GM21723 (cell line): ENCODE measurements around the gene HELZ2.

Experiments used
- ATAC-seq: cut with Tn5 transposase; IDR thresholded peaks from one replicate; pipeline ENCODE4 v1.9.1; 2021; ENCODE audit warnings: mild to moderate bottlenecking, moderate library complexity; ENCODE audit not compliant: unreplicated experiment

Gene HELZ2

DNA sequence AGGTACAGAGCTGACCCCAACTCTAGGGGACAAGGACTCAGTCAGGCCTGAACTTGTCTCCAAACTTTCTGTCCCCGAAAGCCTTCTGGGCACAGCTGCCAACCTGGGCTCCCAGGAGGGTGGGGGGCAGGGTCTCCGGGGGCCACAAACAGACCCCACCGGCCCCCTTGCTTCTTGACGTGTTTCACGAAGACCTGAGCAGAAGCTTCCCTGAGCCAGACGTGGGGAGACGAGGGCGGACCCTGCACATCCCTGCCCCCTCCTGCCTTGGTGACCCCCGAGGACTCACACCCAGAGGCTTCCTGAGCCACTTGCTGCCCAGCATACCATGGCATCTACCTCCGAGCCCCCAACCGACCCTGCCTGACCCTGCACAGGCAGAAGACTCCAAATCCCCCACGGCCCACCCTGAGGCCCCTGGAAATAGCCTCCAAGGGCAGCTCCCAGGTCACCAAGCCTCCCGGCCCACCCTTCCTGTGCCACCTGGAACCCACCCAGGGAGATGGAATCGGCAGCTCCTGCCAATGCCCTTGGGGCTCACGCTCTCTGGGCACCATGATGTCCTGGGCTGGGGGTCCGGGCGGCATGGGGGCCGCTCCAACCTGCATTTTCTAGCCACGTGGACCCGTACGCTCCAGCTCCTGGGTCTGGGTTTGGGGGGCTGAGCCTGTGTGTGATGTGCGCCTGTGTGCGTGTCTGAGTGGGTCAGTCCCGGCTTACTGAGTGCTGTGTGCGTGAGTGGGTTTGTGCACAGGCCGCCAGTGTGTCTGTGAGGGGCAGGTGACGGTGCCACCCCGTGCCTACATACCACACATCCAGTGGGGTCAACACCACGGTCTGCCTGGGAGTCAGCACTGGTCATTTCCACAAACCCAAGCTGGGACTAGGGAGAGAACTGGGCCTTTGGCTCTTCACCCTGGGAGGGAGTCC lies 34.3 kb downstream of the HELZ2 start:
- no peak for ATAC-seq

- ATAC-seq = no peak
These were observed 35.0 kb downstream of the HELZ2 start for GRCh38 chr20:63539092-63539430.

GRCh38 chr20:63538204-63539091 lies 35.6 kb downstream of the HELZ2 start:
- no peak for ATAC-seq

DNA sequence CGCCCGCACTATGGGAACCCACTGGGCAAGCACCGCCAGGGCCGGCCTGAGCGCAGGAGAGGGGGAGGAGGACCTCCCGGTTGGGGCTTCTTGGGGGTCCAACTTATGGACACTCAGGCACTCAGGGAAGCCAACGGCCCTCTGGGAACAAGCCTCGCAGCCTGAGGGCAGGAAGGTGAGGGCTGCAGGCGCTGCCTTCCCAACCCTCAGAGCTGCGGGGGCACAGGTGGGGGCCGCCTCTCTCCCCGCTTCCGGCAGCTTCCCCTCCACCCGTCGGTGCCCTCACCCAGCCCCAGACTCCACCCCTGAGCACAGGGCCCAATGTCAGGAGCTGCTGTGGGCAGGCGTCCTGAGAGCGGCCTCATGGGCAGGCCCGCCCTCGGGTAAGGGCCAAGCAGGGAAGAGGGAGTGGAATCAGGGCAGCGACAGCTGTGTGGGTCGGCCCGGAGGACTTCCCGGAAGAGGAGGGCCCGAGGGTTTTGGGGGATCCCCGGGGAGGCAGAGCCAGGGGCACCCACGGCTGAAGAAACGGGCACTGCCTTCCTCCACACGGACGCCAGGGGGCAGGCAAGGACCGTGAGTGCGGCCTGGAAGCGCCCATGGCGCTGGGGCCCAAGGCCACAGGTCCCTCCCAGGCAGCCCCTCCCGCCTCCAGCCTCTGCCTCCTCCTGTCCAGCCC lies 36.4 kb downstream of the HELZ2 start:
- ATAC-seq = peak; percentile 88

DNA sequence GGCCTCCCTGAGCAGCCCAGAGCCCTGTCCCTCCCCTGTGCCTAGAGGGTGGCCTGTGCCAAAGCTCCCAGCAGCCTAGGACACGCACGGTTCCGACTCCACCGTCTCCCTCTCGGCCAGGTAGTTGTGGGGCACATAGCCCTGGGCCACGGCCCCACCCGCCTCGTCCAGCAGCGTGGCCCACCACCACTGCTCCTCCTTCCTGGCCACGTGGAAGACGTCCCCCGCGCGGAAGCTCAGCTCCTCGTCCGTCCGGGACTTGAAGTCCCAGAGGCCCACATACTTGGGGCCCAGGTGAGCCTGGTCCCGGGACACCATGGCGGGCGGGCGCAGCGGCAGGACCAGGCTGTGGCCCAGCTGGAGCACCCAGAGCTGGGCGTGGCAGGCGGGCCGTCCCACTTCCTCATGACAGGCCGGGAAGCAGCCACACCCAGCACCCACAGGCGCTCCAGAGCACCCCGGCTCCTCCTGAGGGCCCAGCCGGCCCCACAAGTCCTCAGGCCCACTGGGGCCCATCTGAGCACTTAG lies 37.0 kb downstream of the HELZ2 start, which contains the start of gene PTK6:
Gene PTK6, minus strand, starts transcription at position 380 of the 528 bp plus-strand sequence. Its CDS starts 62 bp downstream, at position 318.
- ATAC-seq = peak; percentile 30

GRCh38 chr20:63536241-63536977 lies 37.6 kb downstream of the HELZ2 start:
- ATAC-seq = no peak

- no peak for ATAC-seq
These were observed 39.0 kb downstream of the HELZ2 start for GRCh38 chr20:63534831-63535651.

GRCh38 chr20:63534427-63534830 lies 39.6 kb downstream of the HELZ2 start:
- no peak for ATAC-seq

DNA sequence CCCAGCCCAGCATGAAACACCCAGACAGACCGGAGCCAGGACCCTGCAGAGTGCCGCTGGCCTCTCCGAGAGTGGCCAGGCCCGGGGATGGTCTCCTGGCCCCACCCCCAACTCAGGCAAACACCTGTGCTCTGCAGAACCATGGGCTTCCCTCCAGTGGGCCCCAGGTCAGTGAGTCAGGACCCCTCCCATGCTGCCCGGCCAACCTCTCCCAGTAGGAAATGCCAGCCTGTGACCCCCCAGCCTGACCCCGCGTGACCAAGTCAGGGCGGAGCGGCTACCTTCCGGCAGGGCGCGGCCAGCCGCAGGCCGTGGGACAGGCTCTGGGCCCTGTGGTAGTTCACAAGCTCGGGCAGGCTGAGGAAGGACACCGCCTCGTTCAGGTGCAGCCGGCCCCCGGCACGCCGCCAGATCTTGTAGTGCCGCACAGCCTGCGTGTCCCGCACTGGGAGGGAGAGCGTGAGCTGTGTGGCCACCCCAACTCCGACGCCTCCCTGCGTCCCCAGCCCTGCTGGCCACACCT lies 40.1 kb downstream of the HELZ2 start:
- ATAC-seq = no peak

GRCh38 chr20:63533388-63533787 lies 40.7 kb downstream of the HELZ2 start:
- no peak for ATAC-seq

DNA sequence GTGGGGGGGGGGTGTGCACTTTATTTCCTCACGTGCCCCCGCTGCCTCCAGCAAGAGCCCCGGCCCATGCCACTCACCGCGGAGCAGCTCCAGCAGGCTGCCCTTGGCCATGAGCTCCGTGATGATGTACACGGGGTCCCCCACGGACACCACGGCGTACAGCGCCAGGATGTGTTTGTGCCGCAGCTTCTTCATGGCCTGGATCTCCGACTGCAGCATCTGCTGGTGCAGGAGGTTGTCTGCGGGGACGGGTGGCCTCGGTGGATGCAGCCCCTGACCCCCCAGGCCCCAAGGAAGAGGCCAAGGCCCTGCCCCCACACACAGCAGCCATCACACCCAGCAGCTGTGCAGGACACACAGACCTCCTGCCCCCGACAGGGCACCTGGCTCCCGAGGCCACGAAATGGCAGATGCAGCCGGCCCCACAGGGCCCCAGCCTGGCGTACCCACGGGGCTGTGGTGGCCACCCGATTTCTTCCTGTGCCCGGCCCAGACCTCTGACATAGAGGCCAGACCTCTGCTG lies 41.5 kb downstream of the HELZ2 start:
- ATAC-seq = no peak

- ATAC-seq = no peak
These were observed 42.2 kb downstream of the HELZ2 start for GRCh38 chr20:63531686-63532448.

DNA sequence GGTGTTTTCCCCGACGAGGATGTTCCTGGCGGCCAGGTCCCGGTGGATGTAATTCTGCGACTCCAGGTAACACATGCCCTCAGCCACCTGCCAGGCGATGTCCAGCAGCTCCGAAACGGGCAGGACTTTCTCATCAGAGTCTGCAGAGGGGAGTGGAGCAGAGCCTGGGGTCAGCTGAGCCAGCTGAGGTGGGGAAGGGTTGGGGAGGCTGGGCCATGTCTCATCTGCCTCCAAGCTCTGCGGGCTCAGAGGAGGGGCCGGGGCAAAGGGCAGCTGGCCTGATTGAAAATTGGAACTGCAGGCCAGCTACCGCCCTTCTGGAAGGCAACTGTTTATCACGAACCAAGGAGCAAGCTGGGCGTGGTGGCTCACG lies 43.3 kb downstream of the HELZ2 start:
- no peak for ATAC-seq

GRCh38 chr20:63529861-63530787 lies 43.9 kb downstream of the HELZ2 start:
- ATAC-seq = no peak

DNA sequence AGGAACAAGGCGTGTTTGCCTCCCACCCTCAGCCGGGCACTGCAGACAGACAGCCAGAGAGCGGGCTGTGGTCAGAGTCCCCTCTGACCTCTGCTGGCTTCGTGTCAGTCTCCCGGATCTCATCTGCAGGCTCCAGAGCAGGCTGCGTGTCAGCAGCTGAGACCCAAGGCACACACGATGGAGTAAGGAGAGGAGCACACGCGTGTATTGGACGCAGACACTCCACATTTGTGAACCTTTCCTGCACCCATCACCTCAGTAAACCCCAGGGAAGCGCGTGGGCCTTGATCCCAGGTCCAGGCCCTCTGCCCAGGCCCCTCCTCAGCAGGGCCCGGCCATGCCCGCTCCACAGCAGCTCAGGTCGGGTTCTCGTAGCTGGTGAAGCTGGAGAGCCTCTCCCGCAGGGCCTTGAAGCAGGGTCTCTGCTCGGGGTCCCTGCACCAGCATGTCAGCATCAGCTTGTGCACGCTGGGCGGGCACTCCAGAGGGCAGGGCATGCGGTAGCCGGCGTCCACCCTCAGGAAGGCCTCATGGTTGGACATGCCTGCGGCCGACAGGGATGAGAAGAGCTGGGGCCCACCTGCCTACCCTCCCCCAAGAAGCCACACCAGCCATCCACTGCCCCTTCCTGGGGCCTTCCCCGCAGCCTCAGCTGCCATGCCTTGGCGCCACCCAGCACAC lies 44.7 kb downstream of the HELZ2 start:
- no peak for ATAC-seq

DNA sequence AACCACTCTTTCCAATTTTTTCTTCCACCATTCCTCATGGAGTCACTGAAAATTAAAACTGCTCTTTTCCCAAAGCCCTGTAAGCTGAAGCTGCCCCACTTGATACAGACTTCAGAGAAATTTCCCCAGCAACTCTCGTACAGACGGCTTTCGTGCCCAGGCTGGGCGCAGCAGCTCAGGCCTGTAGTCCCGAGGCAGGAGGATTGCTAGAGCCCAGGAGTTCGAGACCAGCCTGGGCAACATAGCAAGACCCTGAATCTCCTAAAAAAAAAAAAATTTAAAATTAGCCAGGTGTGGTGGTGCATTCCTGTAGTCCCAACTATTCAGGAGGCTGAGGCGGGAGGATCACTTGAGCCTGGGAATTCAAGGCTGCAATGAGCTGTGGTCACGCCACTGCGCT lies 46.9 kb downstream of the HELZ2 start:
- ATAC-seq = no peak

DNA sequence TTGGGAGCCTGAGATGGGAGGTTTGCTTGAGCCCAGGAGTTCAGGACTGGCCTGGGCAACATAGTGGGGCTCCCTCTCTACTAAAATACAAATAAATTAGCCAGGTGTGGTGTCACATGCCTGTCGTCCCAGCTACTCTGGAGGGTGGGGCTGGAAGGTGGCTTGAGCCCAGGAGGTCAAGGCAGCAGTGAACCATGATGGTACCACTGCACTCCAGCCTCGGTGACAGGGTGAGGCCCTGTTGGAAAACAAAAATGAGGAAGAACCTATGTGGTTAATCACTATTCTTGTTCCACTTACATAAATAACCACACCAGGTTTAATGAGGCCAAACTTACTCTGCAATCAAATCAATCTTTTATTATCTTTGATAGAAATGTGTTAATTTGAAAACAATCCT lies 48.1 kb downstream of the HELZ2 start:
- no peak for ATAC-seq
